GM12864 (cell line): ENCODE measurements around the gene HSD17B1.
"Not testable (repeated sequence)": the region's sequence is repeated elsewhere in the genome, so short reads cannot be mapped to it uniquely, and the experiment has no call there.

Experiments used
- DNase-seq: peaks from one replicate; pipeline ENCODE4 v3.0.0-alpha.2; 2011; ENCODE audit warnings: low read depth
- H3K4me3 ChIP-seq: 2 replicates; pipeline ENCODE4 v1.5.1; 2011; ENCODE audit warnings: mild to moderate bottlenecking, low read depth, low read length, control low read depth
- CTCF ChIP-seq: IDR thresholded peaks from 2 replicates; pipeline ENCODE4 v1.5.1; 2011; ENCODE audit warnings: low read depth, mild to moderate bottlenecking, moderate library complexity, low read length, control low read depth, inconsistent platforms; ENCODE audit errors: missing control alignments

Gene HSD17B1

GRCh38 chr17:42552736-42553135 lies at the start of gene HSD17B1:
Gene HSD17B1, plus strand, starts transcription at chr17:42552923. Its CDS starts 11 bp downstream, at chr17:42552934.
- DNase-seq: not testable (repeated sequence)
- H3K4me3 ChIP-seq: peak within 1 kb of the TSS; percentile 87

- DNase-seq: no peak
- TF ChIP-seq CTCF: no peak
- H3K4me3 ChIP-seq: no peak overlapping the region
Measured at GRCh38 chr17:42502926-42503325, 49.8 kb upstream of the HSD17B1 start.

DNA sequence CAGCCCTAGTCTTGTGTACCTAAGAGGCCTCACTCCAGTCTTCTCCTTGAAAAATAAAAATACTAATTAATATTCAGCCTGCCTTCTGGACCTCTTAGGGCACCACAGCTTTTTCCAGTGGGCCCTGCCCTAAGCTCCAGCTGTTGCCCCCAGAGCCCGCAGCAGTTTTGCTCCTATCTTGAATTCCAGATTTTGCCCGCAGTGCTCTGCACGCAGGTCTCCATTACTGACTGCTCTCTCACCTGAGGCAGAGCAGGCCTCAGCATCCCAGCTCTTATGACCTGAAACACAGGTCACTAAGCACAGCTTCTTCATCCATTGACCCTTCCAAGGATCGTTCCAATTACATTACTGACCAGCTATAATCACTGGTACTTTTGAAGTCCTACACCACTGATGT lies 45.1 kb upstream of the HSD17B1 start:
- TF ChIP-seq CTCF: no peak
- DNase-seq: no peak
- H3K4me3 ChIP-seq: no peak overlapping the region

DNA sequence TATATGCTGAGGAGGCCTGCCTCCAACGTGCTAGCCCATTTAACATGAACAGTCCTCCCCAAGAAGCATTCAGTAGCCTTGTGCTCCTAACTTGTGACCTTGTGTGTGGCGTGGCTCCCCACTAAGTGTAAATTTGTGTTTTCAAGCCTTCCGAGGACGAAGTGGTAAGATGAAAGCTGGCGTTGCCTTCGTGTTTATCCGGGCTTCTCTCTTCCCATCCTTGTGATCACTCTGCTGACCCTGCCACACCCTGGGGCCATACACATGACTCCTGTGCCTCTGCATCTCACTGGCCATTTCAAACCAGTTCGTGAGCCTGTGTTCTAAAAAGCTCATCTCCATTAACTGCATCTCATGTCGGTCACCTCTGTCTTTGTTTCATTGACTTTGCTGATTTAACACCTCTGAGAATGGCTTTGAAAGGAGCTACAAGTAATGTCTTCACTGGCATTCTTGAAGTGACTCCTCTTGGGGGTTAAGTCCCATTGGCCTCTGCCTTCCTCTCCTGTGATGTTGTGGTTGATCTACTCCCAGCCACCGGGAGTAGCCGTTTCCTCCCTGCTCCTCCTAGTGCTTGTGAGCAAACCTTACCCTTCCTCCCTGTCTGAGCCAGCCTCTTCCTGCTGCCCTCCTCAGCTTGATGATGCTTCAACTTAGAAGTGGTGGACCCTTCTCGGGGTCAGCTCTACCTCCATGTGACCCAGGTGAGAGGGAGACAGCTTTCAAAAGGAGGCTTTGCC lies 44.1 kb upstream of the HSD17B1 start:
- DNase-seq: no peak
- H3K4me3 ChIP-seq: no peak overlapping the region
- TF ChIP-seq CTCF: no peak

- no peak overlapping the region for H3K4me3 ChIP-seq
- no peak for TF ChIP-seq CTCF
- no peak for DNase-seq
Measured at GRCh38 chr17:42509409-42509808, 43.3 kb upstream of the HSD17B1 start.

DNA sequence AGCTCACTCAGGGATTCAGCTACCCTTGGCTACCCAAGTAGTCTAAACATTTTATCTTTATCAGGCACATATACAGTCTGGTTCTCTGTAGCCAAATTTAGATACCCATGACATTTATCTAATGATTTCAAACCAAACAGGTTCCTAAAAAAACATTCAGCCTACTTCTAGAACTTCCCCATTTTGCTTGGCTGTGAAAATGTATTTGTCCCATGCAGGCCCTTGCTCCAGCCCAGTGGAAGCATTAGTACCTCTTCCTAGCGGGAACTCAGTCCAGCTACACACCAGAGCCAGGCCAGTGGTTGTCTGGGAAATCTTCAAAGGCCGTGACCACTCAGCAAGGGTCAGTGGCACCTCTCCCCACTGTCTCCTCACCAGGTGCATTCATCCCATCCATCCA lies 42.9 kb upstream of the HSD17B1 start:
- no peak for TF ChIP-seq CTCF
- H3K4me3 ChIP-seq: no peak overlapping the region
- no peak for DNase-seq

- H3K4me3 ChIP-seq: no peak overlapping the region
- DNase-seq: no peak
- no peak for TF ChIP-seq CTCF
Measured at GRCh38 chr17:42512246-42512645, 40.5 kb upstream of the HSD17B1 start.
